GM08714 (cell line): ENCODE measurements around the gene ENAH.
"Not testable (repeated sequence)": the region's sequence is repeated elsewhere in the genome, so short reads cannot be mapped to it uniquely, and the experiment has no call there.

ENCODE experiments used
- H3K4me3 ChIP-seq: fragments of 200-500 bp; sonication (Bioruptor generic); 2 replicates; pipeline ENCODE4 v1.5.1; 2014; ENCODE audit warnings: mild to moderate bottlenecking, low read length, inconsistent platforms
- ZNF274 ChIP-seq: IDR thresholded peaks from 2 replicates; pipeline ENCODE4 v1.6.1; 2012; ENCODE audit warnings: mild to moderate bottlenecking, low read depth, low read length

ENAH gene

GRCh38 chr1:225511828-225512381 lies 141.0 kb downstream of the ENAH start:
- no peak for TF ChIP-seq ZNF274
- H3K4me3 ChIP-seq = no peak overlapping the region

GRCh38 chr1:225510740-225511139 lies 142.2 kb downstream of the ENAH start:
- not testable (repeated sequence) for H3K4me3 ChIP-seq

- TF ChIP-seq ZNF274 = no peak
- no peak overlapping the region for H3K4me3 ChIP-seq
Measured at GRCh38 chr1:225509770-225510169, 143.2 kb downstream of the ENAH start.

GRCh38 chr1:225509376-225509707 lies 143.6 kb downstream of the ENAH start:
- no peak overlapping the region for H3K4me3 ChIP-seq
- TF ChIP-seq ZNF274 = no peak

- no peak for TF ChIP-seq ZNF274
Measured at GRCh38 chr1:225508538-225509375, 144.2 kb downstream of the ENAH start.

GRCh38 chr1:225506727-225507126 lies 146.2 kb downstream of the ENAH start:
- TF ChIP-seq ZNF274 = no peak
- no peak overlapping the region for H3K4me3 ChIP-seq

More at GRCh38 chr1:225508538-225509375, 144.2 kb downstream of the ENAH start:
- H3K4me3 ChIP-seq = no peak overlapping the region

GRCh38 chr1:225504776-225505175 lies 148.1 kb downstream of the ENAH start:
- no peak for TF ChIP-seq ZNF274

GRCh38 chr1:225500624-225501192 lies 152.2 kb downstream of the ENAH start:
- TF ChIP-seq ZNF274 = no peak
- no peak overlapping the region for H3K4me3 ChIP-seq

More at GRCh38 chr1:225504776-225505175, 148.1 kb downstream of the ENAH start:
- H3K4me3 ChIP-seq = no peak overlapping the region

GRCh38 chr1:225498549-225499136 lies 154.3 kb downstream of the ENAH start:
- no peak overlapping the region for H3K4me3 ChIP-seq
- no peak for TF ChIP-seq ZNF274

GRCh38 chr1:225494789-225495359 lies 158.0 kb downstream of the ENAH start:
- H3K4me3 ChIP-seq = no peak overlapping the region
- TF ChIP-seq ZNF274 = no peak

- H3K4me3 ChIP-seq = no peak overlapping the region
- TF ChIP-seq ZNF274 = no peak
Measured at GRCh38 chr1:225493591-225494246, 159.2 kb downstream of the ENAH start.

GRCh38 chr1:225488676-225489075 lies 164.2 kb downstream of the ENAH start:
- no peak for TF ChIP-seq ZNF274
- H3K4me3 ChIP-seq = no peak overlapping the region

GRCh38 chr1:225486856-225487255 lies 166.1 kb downstream of the ENAH start:
- H3K4me3 ChIP-seq = no peak overlapping the region
- no peak for TF ChIP-seq ZNF274

GRCh38 chr1:225485991-225486530 lies 166.9 kb downstream of the ENAH start:
- H3K4me3 ChIP-seq = no peak overlapping the region
- no peak for TF ChIP-seq ZNF274
